Measurements from ENCODE around the gene DDX1.

DDX1 gene

GRCh38 chr2:15665067-15665942, 73.6 kb downstream of the DDX1 start:
- no peak for DNase-seq

GRCh38 chr2:15665943-15666460, 74.3 kb downstream of the DDX1 start:
- no peak for DNase-seq

GRCh38 chr2:15666861-15667808, 75.5 kb downstream of the DDX1 start:
- no peak for DNase-seq

- no peak for DNase-seq
Observed at GRCh38 chr2:15667809-15668556, 76.3 kb downstream of the DDX1 start.

- DNase-seq, result no peak
Observed at GRCh38 chr2:15668611-15669305, 77.1 kb downstream of the DDX1 start.

GRCh38 chr2:15669375-15669910, 77.8 kb downstream of the DDX1 start:
- DNase-seq, result no peak

GRCh38 chr2:15670469-15670868, 78.8 kb downstream of the DDX1 start:
- DNase-seq, result no peak

GRCh38 chr2:15670981-15671380, 79.3 kb downstream of the DDX1 start:
- DNase-seq, result no peak

- no peak for DNase-seq
Observed at GRCh38 chr2:15671409-15671808, 79.7 kb downstream of the DDX1 start.

GRCh38 chr2:15671842-15672815, 80.5 kb downstream of the DDX1 start:
- DNase-seq, result no peak

- DNase-seq, result no peak
Observed at GRCh38 chr2:15672961-15673918, 81.6 kb downstream of the DDX1 start.

GRCh38 chr2:15673919-15674636, 82.4 kb downstream of the DDX1 start:
- DNase-seq, result no peak

GRCh38 chr2:15674637-15675455, 83.2 kb downstream of the DDX1 start:
- DNase-seq, result no peak

GRCh38 chr2:15675456-15676195, 84.0 kb downstream of the DDX1 start:
- no peak for DNase-seq

GRCh38 chr2:15677141-15677843, 85.6 kb downstream of the DDX1 start:
- no peak for DNase-seq

- DNase-seq, result no peak
Observed at GRCh38 chr2:15678346-15678745, 86.7 kb downstream of the DDX1 start.
